Measurements from ENCODE around the gene EIF4A2.

EIF4A2 gene

DNA sequence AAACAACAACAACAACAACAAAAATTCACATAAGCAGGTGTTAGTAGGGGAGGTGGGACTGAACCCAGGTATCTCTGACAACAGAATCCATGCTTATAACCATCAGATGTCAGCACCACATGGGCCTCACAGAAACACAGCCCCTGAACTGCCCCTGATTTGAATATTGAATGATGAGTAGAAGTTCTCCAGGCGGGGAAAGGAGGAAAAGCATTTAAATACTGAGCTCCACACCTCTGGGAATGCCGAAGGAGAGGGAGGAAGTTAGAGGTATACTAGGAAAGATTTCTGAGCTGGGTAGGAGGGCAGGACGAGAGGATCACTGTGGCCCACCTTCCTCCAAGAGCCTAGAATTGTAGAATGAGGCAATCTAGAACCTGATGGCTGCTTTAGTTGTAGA lies 31.9 kb upstream of the EIF4A2 start:
- Mint-ChIP-seq H3K4me3 (no peak overlapping the region), H3K27me3 (ENCODE audit: low read depth, poor library complexity) (peaks cover 4% of the 10 kb centered on the region), H3K27ac (no peak overlapping the region), H3K9me3 (no peaks in the 10 kb centered on the region), H3K36me3 (ENCODE audit: low read depth) (no peaks in the 10 kb centered on the region), H3K4me1 (peaks cover 3% of the 10 kb centered on the region)
- no peak for DNase-seq
- TF ChIP-seq CTCF (IDR thresholded peaks at IDR 0.05), result no peak

GRCh38 chr3:186754006-186754405 lies 29.4 kb upstream of the EIF4A2 start:
- Mint-ChIP-seq H3K36me3 (ENCODE audit: low read depth) (no peaks in the 10 kb centered on the region), H3K27ac (no peak overlapping the region), H3K4me3 (no peak overlapping the region), H3K9me3 (no peaks in the 10 kb centered on the region), H3K27me3 (ENCODE audit: low read depth, poor library complexity) (peaks cover 8% of the 10 kb centered on the region), H3K4me1 (peaks cover 3% of the 10 kb centered on the region)
- no peak for TF ChIP-seq CTCF (IDR thresholded peaks at IDR 0.05)
- no peak for DNase-seq

GRCh38 chr3:186754871-186755270 lies 28.5 kb upstream of the EIF4A2 start:
- Mint-ChIP-seq H3K36me3 (ENCODE audit: low read depth) (no peaks in the 10 kb centered on the region), H3K4me1 (peaks cover 3% of the 10 kb centered on the region), H3K9me3 (no peaks in the 10 kb centered on the region), H3K27me3 (ENCODE audit: low read depth, poor library complexity) (peaks cover 7% of the 10 kb centered on the region), H3K27ac (no peak overlapping the region), H3K4me3 (no peak overlapping the region)
- TF ChIP-seq CTCF (IDR thresholded peaks at IDR 0.05), result no peak
- no peak for DNase-seq

GRCh38 chr3:186757214-186757613 lies 26.2 kb upstream of the EIF4A2 start:
- Mint-ChIP-seq H3K4me1 (peaks cover 3% of the 10 kb centered on the region), H3K9me3 (no peaks in the 10 kb centered on the region), H3K36me3 (ENCODE audit: low read depth) (no peaks in the 10 kb centered on the region), H3K27me3 (ENCODE audit: low read depth, poor library complexity) (peaks cover 14% of the 10 kb centered on the region), H3K27ac (no peak overlapping the region), H3K4me3 (no peak overlapping the region)
- TF ChIP-seq CTCF (IDR thresholded peaks at IDR 0.05), result no peak
- DNase-seq, result no peak

DNA sequence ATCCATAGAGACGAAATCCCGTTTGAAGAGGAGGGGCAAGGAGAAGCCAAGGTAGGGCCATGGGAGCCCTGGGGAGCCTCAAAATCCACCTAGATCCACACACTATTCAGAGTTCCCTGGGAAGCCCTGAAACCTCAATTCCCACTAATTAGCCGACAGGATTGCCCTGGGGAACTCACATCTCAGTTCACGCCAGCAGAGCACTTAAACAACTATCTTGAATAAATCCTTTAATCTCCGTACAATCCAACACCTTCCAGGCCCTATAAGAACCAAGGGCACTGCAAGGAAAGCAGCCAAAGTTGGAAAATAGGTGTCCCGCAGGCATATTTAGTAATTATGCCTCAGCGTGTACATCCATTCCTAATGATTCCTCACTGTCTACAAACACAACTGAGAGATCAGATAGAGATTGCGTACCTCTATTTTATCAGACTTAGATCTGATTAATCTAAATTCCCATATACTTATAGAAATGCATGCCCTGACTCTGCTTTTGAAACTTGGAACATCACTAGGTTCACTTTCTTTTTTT lies 25.6 kb upstream of the EIF4A2 start:
- Mint-ChIP-seq H3K4me3 (no peak overlapping the region), H3K36me3 (ENCODE audit: low read depth) (no peaks in the 10 kb centered on the region), H3K27me3 (ENCODE audit: low read depth, poor library complexity) (peaks cover 17% of the 10 kb centered on the region), H3K4me1 (peaks cover 3% of the 10 kb centered on the region), H3K9me3 (no peaks in the 10 kb centered on the region), H3K27ac (no peak overlapping the region)
- TF ChIP-seq CTCF (IDR thresholded peaks at IDR 0.05), result no peak
- no peak for DNase-seq

DNA sequence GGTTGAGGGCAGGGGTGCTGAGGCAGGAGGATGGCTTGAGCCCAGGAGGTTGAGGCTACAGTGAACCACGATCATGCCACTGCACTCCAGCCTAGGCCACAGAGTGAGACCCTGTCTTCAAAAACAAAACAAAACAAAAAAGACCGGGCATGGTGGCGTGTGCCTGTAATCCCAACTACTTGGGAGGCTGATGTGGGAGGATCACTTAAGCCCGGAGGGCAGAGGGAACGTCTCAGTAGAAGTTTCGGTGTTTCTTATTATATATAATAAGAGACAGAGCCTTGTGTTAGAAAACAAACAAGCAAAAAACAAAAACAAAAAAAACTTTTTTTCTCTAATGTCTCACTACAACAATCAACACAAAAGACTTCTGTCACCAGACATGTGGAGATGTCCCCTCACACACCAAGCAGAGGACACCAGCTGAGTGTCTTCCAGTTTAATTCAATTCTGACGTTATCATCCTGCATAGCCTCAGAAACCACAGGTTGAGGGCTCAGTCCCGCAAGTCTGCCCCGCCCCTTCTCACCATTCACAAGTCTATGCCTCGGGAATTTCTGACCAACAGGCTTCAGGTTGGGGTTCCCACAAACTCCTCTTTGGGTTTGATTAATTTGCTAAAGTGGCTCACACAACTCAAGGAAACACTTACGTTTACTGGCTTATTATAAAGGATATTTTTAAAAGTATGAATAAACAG lies 24.0 kb upstream of the EIF4A2 start:
- Mint-ChIP-seq H3K4me3 (no peak overlapping the region), H3K9me3 (no peaks in the 10 kb centered on the region)

More for the DNA sequence above, 24.0 kb upstream of the EIF4A2 start:
- no peaks in the 10 kb centered on the region for H3K4me1 Mint-ChIP-seq
- H3K27ac Mint-ChIP-seq, result no peak overlapping the region
- H3K36me3 Mint-ChIP-seq (ENCODE audit: low read depth), result no peaks in the 10 kb centered on the region
- peaks cover 22% of the 10 kb centered on the region for H3K27me3 Mint-ChIP-seq (ENCODE audit: low read depth, poor library complexity)
- no peak for TF ChIP-seq CTCF (IDR thresholded peaks at IDR 0.05)
- no peak for DNase-seq
